SK-N-SH treated with all-trans-retinoic acid at 6 μM for 48 hours (cell line): ENCODE results near the gene TMED5.
"Not testable (repeated sequence)": the region's sequence is repeated elsewhere in the genome, so short reads cannot be mapped to it uniquely, and the experiment has no call there.

Experiments used
- ATAC-seq: fragments of 200-7000 bp; cut with Tn5 transposase; 3 replicates; pipeline ENCODE4 v1.9.1; 2020; ENCODE audit warnings: mild to moderate bottlenecking, moderate library complexity
- ARNTL ChIP-seq: fragments of 450-650 bp; formaldehyde crosslinking; IDR thresholded peaks from 2 replicates; pipeline ENCODE4 v1.5.0; 2020; ENCODE audit warnings: low read depth, mild to moderate bottlenecking, moderate library complexity, borderline replicate concordance
- BACH2 ChIP-seq: fragments of 250-450 bp; sonication (Bioruptor Pico); IDR thresholded peaks from 2 replicates; pipeline ENCODE4 v1.9.0; 2021; ENCODE audit warnings: mild to moderate bottlenecking, borderline replicate concordance
- CREB5 ChIP-seq: fragments of 250-450 bp; sonication (Bioruptor Pico); IDR thresholded peaks from 2 replicates; pipeline ENCODE4 v1.5.1; 2020; ENCODE audit warnings: low read depth, mild to moderate bottlenecking, moderate library complexity
- CSDC2 ChIP-seq: fragments of 250-450 bp; sonication (Bioruptor Pico); IDR thresholded peaks from 2 replicates; pipeline ENCODE4 v1.5.0; 2020; ENCODE audit warnings: mild to moderate bottlenecking, moderate library complexity
- CSRNP3 ChIP-seq: fragments of 250-450 bp; sonication (Bioruptor Pico); IDR thresholded peaks from 2 replicates; pipeline ENCODE4 v1.5.1; 2021; ENCODE audit warnings: mild to moderate bottlenecking, moderate library complexity
- ESRRG ChIP-seq: fragments of 250-450 bp; sonication (Bioruptor Pico); IDR thresholded peaks from 2 replicates; pipeline ENCODE4 v1.6.1; 2021; ENCODE audit warnings: mild to moderate bottlenecking
- GLIS3 ChIP-seq: fragments of 250-450 bp; sonication (Bioruptor Pico); IDR thresholded peaks from 2 replicates; pipeline ENCODE4 v1.5.0; 2020; ENCODE audit warnings: mild to moderate bottlenecking, moderate library complexity
- ISL1 ChIP-seq: fragments of 250-450 bp; sonication (Bioruptor Pico); IDR thresholded peaks from 2 replicates; pipeline ENCODE4 v2.1.2; 2022; ENCODE audit warnings: mild to moderate bottlenecking, moderate library complexity
- OSR1 ChIP-seq: fragments of 250-450 bp; sonication (Bioruptor Pico); IDR thresholded peaks from 2 replicates; pipeline ENCODE4 v1.8.0; 2022; ENCODE audit warnings: moderate library complexity, mild to moderate bottlenecking, inconsistent platforms
- POU6F1 ChIP-seq: fragments of 250-450 bp; sonication (Bioruptor Pico); IDR thresholded peaks from 2 replicates; pipeline ENCODE4 v1.8.0; 2021; ENCODE audit warnings: low read depth, mild to moderate bottlenecking, moderate library complexity, borderline replicate concordance
- PPARA ChIP-seq: fragments of 250-450 bp; sonication (Bioruptor Pico); IDR thresholded peaks from 2 replicates; pipeline ENCODE4 v1.5.0; 2020; ENCODE audit warnings: mild to moderate bottlenecking, borderline replicate concordance
- RARB ChIP-seq: fragments of 250-450 bp; sonication (Bioruptor Pico); IDR thresholded peaks from 2 replicates; pipeline ENCODE4 v1.8.0; 2021; ENCODE audit warnings: mild to moderate bottlenecking, moderate library complexity
- SNAI2 ChIP-seq: fragments of 250-450 bp; sonication (Bioruptor Pico); IDR thresholded peaks from 2 replicates; pipeline ENCODE4 v1.5.0; 2020; ENCODE audit warnings: mild to moderate bottlenecking, moderate library complexity
- TCF4 ChIP-seq: fragments of 250-450 bp; sonication (Bioruptor Pico); IDR thresholded peaks from 2 replicates; pipeline ENCODE4 v1.8.0; 2021; ENCODE audit warnings: mild to moderate bottlenecking, moderate library complexity, borderline replicate concordance
- ZC3H10 ChIP-seq: fragments of 250-450 bp; sonication (Bioruptor Pico); IDR thresholded peaks from 2 replicates; pipeline ENCODE4 v1.5.1; 2021; ENCODE audit warnings: mild to moderate bottlenecking, moderate library complexity
- ZFP3 ChIP-seq: fragments of 250-450 bp; sonication (Bioruptor Pico); IDR thresholded peaks from 2 replicates; pipeline ENCODE4 v1.5.0; 2020; ENCODE audit warnings: mild to moderate bottlenecking, moderate library complexity
- ZFP30 ChIP-seq: fragments of 450-650 bp; formaldehyde crosslinking; IDR thresholded peaks from 2 replicates; pipeline ENCODE4 v1.5.0; 2022; ENCODE audit warnings: mild to moderate bottlenecking, moderate library complexity
- ZNF565 ChIP-seq: fragments of 450-650 bp; formaldehyde crosslinking; conservative IDR thresholded peaks from 2 replicates; pipeline ENCODE4 v1.5.0; 2020; ENCODE audit warnings: low read depth, mild to moderate bottlenecking, moderate library complexity
- ZNF70 ChIP-seq: fragments of 450-650 bp; formaldehyde crosslinking; IDR thresholded peaks from 2 replicates; pipeline ENCODE4 v1.5.0; 2020; ENCODE audit warnings: mild to moderate bottlenecking, moderate library complexity
- TF ChIP-seq, protein P1 (sequence below): fragments of 250-450 bp; sonication (Bioruptor Pico); IDR thresholded peaks from 2 replicates; pipeline ENCODE4 v1.5.0; 2020; ENCODE audit warnings: mild to moderate bottlenecking, moderate library complexity
- TF ChIP-seq, protein P2 (sequence below): fragments of 250-450 bp; sonication (Bioruptor Pico); IDR thresholded peaks from 2 replicates; pipeline ENCODE4 v1.8.0; 2020; ENCODE audit warnings: mild to moderate bottlenecking, moderate library complexity, borderline replicate concordance

The TMED5 gene

GRCh38 chr1:93164816-93165215 is 15.4 kb downstream of the TMED5 start:
- ATAC-seq, result no peak
- TF ChIP-seq POU6F1 (no peak), RARB (no peak), ISL1 (no peak)
- TF ChIP-seq, all 23 proteins: peak for 0

DNA sequence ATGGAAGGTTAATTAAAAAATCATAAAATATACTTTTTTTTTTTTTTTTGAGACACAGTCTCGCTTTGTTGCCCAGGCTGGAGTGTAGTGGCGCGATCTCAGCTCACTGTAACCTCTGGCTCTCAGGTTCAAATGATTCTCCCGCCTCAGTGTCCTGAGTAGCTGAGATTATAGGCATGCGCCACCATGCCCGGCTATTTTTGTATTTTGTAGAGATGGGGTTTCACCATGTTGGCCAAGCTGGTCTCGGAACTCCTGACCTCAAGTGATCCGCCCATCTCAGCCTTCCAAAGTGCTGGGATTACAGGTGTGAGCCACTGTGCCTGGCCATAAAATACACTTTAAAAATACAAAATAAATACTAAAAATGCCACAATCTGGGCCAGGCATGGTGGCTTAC is 16.9 kb downstream of the TMED5 start:
- not testable (repeated sequence) for ATAC-seq

GRCh38 chr1:93159337-93159736 is 20.9 kb downstream of the TMED5 start:
- no peak for ATAC-seq
- no peak for TF ChIP-seq OSR1 (CRISPR knock-in tag)
- TF ChIP-seq ZFP30 (CRISPR knock-in tag), result no peak
- no peak for TF ChIP-seq ARNTL
- no peak for TF ChIP-seq CREB5 (CRISPR knock-in tag)
- no peak for TF ChIP-seq ZFP3
- TF ChIP-seq, protein P1, sequence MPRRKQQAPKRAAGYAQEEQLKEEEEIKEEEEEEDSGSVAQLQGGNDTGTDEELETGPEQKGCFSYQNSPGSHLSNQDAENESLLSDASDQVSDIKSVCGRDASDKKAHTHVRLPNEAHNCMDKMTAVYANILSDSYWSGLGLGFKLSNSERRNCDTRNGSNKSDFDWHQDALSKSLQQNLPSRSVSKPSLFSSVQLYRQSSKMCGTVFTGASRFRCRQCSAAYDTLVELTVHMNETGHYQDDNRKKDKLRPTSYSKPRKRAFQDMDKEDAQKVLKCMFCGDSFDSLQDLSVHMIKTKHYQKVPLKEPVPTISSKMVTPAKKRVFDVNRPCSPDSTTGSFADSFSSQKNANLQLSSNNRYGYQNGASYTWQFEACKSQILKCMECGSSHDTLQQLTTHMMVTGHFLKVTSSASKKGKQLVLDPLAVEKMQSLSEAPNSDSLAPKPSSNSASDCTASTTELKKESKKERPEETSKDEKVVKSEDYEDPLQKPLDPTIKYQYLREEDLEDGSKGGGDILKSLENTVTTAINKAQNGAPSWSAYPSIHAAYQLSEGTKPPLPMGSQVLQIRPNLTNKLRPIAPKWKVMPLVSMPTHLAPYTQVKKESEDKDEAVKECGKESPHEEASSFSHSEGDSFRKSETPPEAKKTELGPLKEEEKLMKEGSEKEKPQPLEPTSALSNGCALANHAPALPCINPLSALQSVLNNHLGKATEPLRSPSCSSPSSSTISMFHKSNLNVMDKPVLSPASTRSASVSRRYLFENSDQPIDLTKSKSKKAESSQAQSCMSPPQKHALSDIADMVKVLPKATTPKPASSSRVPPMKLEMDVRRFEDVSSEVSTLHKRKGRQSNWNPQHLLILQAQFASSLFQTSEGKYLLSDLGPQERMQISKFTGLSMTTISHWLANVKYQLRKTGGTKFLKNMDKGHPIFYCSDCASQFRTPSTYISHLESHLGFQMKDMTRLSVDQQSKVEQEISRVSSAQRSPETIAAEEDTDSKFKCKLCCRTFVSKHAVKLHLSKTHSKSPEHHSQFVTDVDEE (CRISPR knock-in tag), result no peak
- TF ChIP-seq TCF4 (CRISPR knock-in tag), result no peak
- no peak for TF ChIP-seq CSRNP3 (CRISPR knock-in tag)
- TF ChIP-seq ZNF565 (CRISPR knock-in tag), result no peak
- no peak for TF ChIP-seq ISL1
- no peak for TF ChIP-seq GLIS3
- no peak for TF ChIP-seq ZNF70 (CRISPR knock-in tag)
- no peak for TF ChIP-seq ESRRG (CRISPR knock-in tag)
- TF ChIP-seq SNAI2 (CRISPR knock-in tag), result no peak
- TF ChIP-seq, protein P2, sequence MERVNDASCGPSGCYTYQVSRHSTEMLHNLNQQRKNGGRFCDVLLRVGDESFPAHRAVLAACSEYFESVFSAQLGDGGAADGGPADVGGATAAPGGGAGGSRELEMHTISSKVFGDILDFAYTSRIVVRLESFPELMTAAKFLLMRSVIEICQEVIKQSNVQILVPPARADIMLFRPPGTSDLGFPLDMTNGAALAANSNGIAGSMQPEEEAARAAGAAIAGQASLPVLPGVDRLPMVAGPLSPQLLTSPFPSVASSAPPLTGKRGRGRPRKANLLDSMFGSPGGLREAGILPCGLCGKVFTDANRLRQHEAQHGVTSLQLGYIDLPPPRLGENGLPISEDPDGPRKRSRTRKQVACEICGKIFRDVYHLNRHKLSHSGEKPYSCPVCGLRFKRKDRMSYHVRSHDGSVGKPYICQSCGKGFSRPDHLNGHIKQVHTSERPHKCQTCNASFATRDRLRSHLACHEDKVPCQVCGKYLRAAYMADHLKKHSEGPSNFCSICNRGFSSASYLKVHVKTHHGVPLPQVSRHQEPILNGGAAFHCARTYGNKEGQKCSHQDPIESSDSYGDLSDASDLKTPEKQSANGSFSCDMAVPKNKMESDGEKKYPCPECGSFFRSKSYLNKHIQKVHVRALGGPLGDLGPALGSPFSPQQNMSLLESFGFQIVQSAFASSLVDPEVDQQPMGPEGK (CRISPR knock-in tag), result no peak

- TF ChIP-seq ZNF70 (CRISPR knock-in tag) (no peak), PPARA (no peak), ZFP3 (no peak), ESRRG (CRISPR knock-in tag) (no peak), OSR1 (CRISPR knock-in tag) (no peak), RARB (no peak), CSDC2 (CRISPR knock-in tag) (no peak), SNAI2 (CRISPR knock-in tag) (no peak), BACH2 (CRISPR knock-in tag) (no peak), ZNF565 (CRISPR knock-in tag) (no peak), GLIS3 (no peak), ZFP30 (CRISPR knock-in tag) (no peak), ZC3H10 (no peak)
- TF ChIP-seq, protein P1 (CRISPR knock-in tag), result no peak
- TF ChIP-seq, protein P2 (CRISPR knock-in tag), result no peak
- ATAC-seq, result no peak
Measured at GRCh38 chr1:93155335-93155734, 24.9 kb downstream of the TMED5 start.
